ENCODE results near the gene WDR62. TPM values are rescaled to one million over a fixed set of nuclear protein-coding genes. Genes with fewer than 3 reads are reported as not detected.

WDR62 gene
- polyA plus RNA-seq, 1 donor (not counting 4 experiments of a cell fraction or from before 2014, with no cell fraction given) = 2.3 TPM

- no peak overlapping the region for H3K4me2 ChIP-seq (ENCODE audit: control insufficient read depth, extremely low read depth, insufficient read depth, low read depth, low read length)
- H3K36me3 ChIP-seq (ENCODE audit: control insufficient read depth in 2 of 2, extremely low read depth in 1 of 2, insufficient read depth in 2 of 2, low read length in 2 of 2) = peaks cover 6 to 28% of the 10 kb centered on the region in 2 experiments
- no peak overlapping the region for H3K27ac ChIP-seq (ENCODE audit: control insufficient read depth, insufficient read depth, low read length)
- H4K20me1 ChIP-seq (ENCODE audit: control insufficient read depth, extremely low read depth, insufficient read depth, low read length) = no peaks in the 10 kb centered on the region
- no peaks in the 10 kb centered on the region for H3K9me3 ChIP-seq (ENCODE audit: control insufficient read depth, low read depth, low read length)
- H3K4me3 ChIP-seq (ENCODE audit: control insufficient read depth in 2 of 3, extremely low read depth in 1 of 3, insufficient read depth in 2 of 3, low read depth in 1 of 3, low read length in 3 of 3) = no peak overlapping the region
- H3K27me3 ChIP-seq (ENCODE audit: control insufficient read depth, extremely low read depth, insufficient read depth, low read length) = no peaks in the 10 kb centered on the region
- dilution Hi-C loops (cut with MboI; ENCODE audit: extremely low pct_ligation_motif_present, low sequenced_read_pairs) = no loop called here
- no peaks in the 10 kb centered on the region for H3K4me1 ChIP-seq (ENCODE audit: control insufficient read depth, extremely low read depth, insufficient read depth, low read length)
- no peak overlapping the region for H3K9ac ChIP-seq (ENCODE audit: control insufficient read depth, extremely low read depth, insufficient read depth, low read length)
- no peaks in the 10 kb centered on the region for H3K79me2 ChIP-seq (ENCODE audit: control insufficient read depth, insufficient read depth, low read length)
- H3K9me1 ChIP-seq (ENCODE audit: control insufficient read depth, extremely low read depth, insufficient read depth, low read length) = no peaks in the 10 kb centered on the region
- no peak overlapping the region for H2AFZ ChIP-seq (ENCODE audit: control insufficient read depth, low read length)
- TF ChIP-seq, protein P1, sequence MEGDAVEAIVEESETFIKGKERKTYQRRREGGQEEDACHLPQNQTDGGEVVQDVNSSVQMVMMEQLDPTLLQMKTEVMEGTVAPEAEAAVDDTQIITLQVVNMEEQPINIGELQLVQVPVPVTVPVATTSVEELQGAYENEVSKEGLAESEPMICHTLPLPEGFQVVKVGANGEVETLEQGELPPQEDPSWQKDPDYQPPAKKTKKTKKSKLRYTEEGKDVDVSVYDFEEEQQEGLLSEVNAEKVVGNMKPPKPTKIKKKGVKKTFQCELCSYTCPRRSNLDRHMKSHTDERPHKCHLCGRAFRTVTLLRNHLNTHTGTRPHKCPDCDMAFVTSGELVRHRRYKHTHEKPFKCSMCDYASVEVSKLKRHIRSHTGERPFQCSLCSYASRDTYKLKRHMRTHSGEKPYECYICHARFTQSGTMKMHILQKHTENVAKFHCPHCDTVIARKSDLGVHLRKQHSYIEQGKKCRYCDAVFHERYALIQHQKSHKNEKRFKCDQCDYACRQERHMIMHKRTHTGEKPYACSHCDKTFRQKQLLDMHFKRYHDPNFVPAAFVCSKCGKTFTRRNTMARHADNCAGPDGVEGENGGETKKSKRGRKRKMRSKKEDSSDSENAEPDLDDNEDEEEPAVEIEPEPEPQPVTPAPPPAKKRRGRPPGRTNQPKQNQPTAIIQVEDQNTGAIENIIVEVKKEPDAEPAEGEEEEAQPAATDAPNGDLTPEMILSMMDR (optimal IDR thresholded peaks at IDR 0.05 in 1 of 3, IDR thresholded peaks at IDR 0.05 in 1 of 3, conservative IDR thresholded peaks at IDR 0.05 in 1 of 3; ENCODE audit: extremely low read depth in 1 of 3, insufficient read depth in 2 of 3, low read length in 3 of 3) = no peak
- TF ChIP-seq EZH2 (IDR thresholded peaks at IDR 0.05; ENCODE audit: low read length) = no peak
- no peak for DNase-seq (ENCODE audit: low read depth, low spot score)
- FAIRE-seq = no peak
These were observed 27.2 kb downstream of the WDR62 start for GRCh38 chr19:36081894-36082293.

- no peaks in the 10 kb centered on the region for H3K9me3 ChIP-seq (ENCODE audit: control insufficient read depth, low read depth, low read length)
- H3K4me1 ChIP-seq (ENCODE audit: control insufficient read depth, extremely low read depth, insufficient read depth, low read length) = no peaks in the 10 kb centered on the region
- H3K27ac ChIP-seq (ENCODE audit: control insufficient read depth, insufficient read depth, low read length) = no peak overlapping the region
- dilution Hi-C loops (cut with MboI; ENCODE audit: extremely low pct_ligation_motif_present, low sequenced_read_pairs) = no loop called here
- no peak overlapping the region for H3K9ac ChIP-seq (ENCODE audit: control insufficient read depth, extremely low read depth, insufficient read depth, low read length)
- peaks cover 6 to 28% of the 10 kb centered on the region in 2 experiments for H3K36me3 ChIP-seq (ENCODE audit: control insufficient read depth in 2 of 2, extremely low read depth in 1 of 2, insufficient read depth in 2 of 2, low read length in 2 of 2)
- TF ChIP-seq EZH2 (IDR thresholded peaks at IDR 0.05; ENCODE audit: low read length) = no peak
- TF ChIP-seq, protein P1 (optimal IDR thresholded peaks at IDR 0.05 in 1 of 3, IDR thresholded peaks at IDR 0.05 in 1 of 3, conservative IDR thresholded peaks at IDR 0.05 in 1 of 3; ENCODE audit: extremely low read depth in 1 of 3, insufficient read depth in 2 of 3, low read length in 3 of 3) = no peak
- H3K4me2 ChIP-seq (ENCODE audit: control insufficient read depth, extremely low read depth, insufficient read depth, low read depth, low read length) = no peak overlapping the region
- H3K27me3 ChIP-seq (ENCODE audit: control insufficient read depth, extremely low read depth, insufficient read depth, low read length) = no peaks in the 10 kb centered on the region
- FAIRE-seq (no peak), DNase-seq (ENCODE audit: low read depth, low spot score) (no peak)
- no peaks in the 10 kb centered on the region for H4K20me1 ChIP-seq (ENCODE audit: control insufficient read depth, extremely low read depth, insufficient read depth, low read length)
- no peak overlapping the region for H3K4me3 ChIP-seq (ENCODE audit: control insufficient read depth in 2 of 3, extremely low read depth in 1 of 3, insufficient read depth in 2 of 3, low read depth in 1 of 3, low read length in 3 of 3)
- H2AFZ ChIP-seq (ENCODE audit: control insufficient read depth, low read length) = no peak overlapping the region
- H3K9me1 ChIP-seq (ENCODE audit: control insufficient read depth, extremely low read depth, insufficient read depth, low read length) = no peaks in the 10 kb centered on the region
- H3K79me2 ChIP-seq (ENCODE audit: control insufficient read depth, insufficient read depth, low read length) = no peaks in the 10 kb centered on the region
These were observed 28.2 kb downstream of the WDR62 start for GRCh38 chr19:36082916-36083315.
